HG02870 (cell line): ENCODE results near the gene SPATA31D4.

ENCODE experiments used
- ATAC-seq: cut with Tn5 transposase; IDR thresholded peaks from one replicate; pipeline ENCODE4 v1.9.1; 2021; ENCODE audit warnings: mild to moderate bottlenecking, moderate library complexity; ENCODE audit not compliant: unreplicated experiment

SPATA31D4 gene

DNA sequence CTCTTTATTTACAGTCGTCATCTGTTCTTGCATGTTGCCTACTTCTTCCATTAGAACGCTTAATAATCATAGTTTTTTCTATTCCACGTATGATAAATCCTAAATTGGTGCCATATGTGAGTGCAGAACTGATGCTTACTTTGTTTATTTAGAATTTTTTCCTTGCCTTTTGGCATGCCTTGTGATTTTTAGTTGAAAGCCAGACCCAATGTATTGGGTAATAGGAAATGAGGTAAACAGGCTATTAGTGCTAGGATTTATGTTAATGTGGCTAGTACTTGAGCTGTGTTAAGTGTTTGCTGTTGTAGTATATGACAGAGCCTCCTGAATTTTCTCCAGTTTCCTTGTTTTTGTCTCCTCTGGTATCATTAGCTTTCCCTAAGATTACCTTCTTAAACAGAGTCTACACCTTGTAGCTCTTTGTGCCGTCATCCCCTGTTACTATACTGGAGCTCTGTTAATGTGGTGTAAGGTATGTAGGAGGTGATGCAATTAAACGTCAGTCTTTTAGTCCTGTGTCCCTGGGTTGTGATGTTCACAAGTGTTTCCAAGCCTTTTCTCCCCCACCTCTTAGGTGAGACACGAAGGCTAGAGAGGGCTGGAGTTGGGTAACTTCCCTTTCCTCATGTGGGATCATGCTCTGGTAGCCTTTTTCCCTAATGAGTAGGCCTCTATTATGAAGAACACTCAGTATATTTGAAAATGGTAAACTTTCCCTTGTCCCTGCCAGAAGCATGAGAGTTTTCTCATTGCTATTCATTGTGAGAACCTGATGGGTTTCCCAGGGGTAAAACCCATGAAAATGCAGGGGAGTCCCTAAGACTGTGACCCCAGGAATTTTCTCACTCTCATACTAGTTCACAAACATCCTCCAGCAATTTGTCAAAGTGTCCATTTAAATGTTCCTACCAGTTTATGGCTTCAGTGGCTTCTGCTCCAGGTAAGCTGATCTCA lies 36.3 kb downstream of the SPATA31D4 start:
- ATAC-seq: peak; percentile 54

GRCh38 chr9:81968026-81968425 lies 39.8 kb downstream of the SPATA31D4 start:
- no peak for ATAC-seq

- ATAC-seq: no peak
Observed at GRCh38 chr9:81969971-81970370, 41.7 kb downstream of the SPATA31D4 start.

- no peak for ATAC-seq
Observed at GRCh38 chr9:81971727-81972126, 43.5 kb downstream of the SPATA31D4 start.

- ATAC-seq: no peak
Observed at GRCh38 chr9:81974764-81975163, 46.5 kb downstream of the SPATA31D4 start.

- no peak for ATAC-seq
Observed at GRCh38 chr9:81976351-81976750, 48.1 kb downstream of the SPATA31D4 start.

- ATAC-seq: peak; percentile 93
Observed at GRCh38 chr9:81979196-81979595, 51.0 kb downstream of the SPATA31D4 start.

GRCh38 chr9:81980568-81980967 lies 52.3 kb downstream of the SPATA31D4 start:
- ATAC-seq: no peak

- no peak for ATAC-seq
Observed at GRCh38 chr9:81981883-81982282, 53.7 kb downstream of the SPATA31D4 start.
